SK-N-SH (cell line): ENCODE data around the gene KRT14. TPM values are rescaled to one million over a fixed set of nuclear protein-coding genes. Genes with fewer than 3 reads are reported as not detected.
"Not testable (repeated sequence)": the region's sequence is repeated elsewhere in the genome, so short reads cannot be mapped to it uniquely, and the experiment has no call there.

ENCODE experiments used
- CTCF ChIA-PET: fragments of 300-600, 350-600 bp; formaldehyde crosslinking; extraction: SDS; loops from one replicate; lab custom pipeline; 2021; lab: Yijun Ruan, JAX
- POLR2A ChIA-PET: fragments of 350-600 bp; sonication (Branson Sonifier 250); formaldehyde crosslinking; extraction: SDS; loops from one replicate; lab custom pipeline; 2020; ENCODE audit warnings: antibody characterized with exemption, inconsistent platforms; lab: Yijun Ruan, JAX
- DNase-seq: peaks from one replicate; pipeline ENCODE4 v3.0.0; 2012
- H2AFZ ChIP-seq: fragments of 200-600 bp; sonication (generic); 2 replicates; pipeline ENCODE4 v1.8.1; 2016; ENCODE audit warnings: antibody characterized with exemption, mild to moderate bottlenecking, low read depth
- H3F3A ChIP-seq: fragments of 200-600 bp; sonication (generic); replicated peaks from 2 replicates; pipeline ENCODE3; 2016; ENCODE audit warnings: antibody characterized with exemption, mild to moderate bottlenecking; ENCODE audit not compliant: insufficient read depth
- H3K27ac ChIP-seq, 2 experiments: fragments of 200-500 bp in 1 of 2; fragments of 200-600 bp in 1 of 2; sonication (Bioruptor generic) in 1 of 2; sonication (generic), shearing (Covaris generic) in 1 of 2; 2 replicates each; pipeline versions ENCODE4 v1.5.1 to v1.6.1; 2014 to 2016; ENCODE audit warnings: low read depth in 2 of 2, inconsistent platforms in 1 of 2, low read length in 1 of 2, mild to moderate bottlenecking in 1 of 2, mixed read lengths in 1 of 2
- H3K27me3 ChIP-seq: fragments of 200-600 bp; sonication (generic), shearing (Covaris generic); 2 replicates; pipeline ENCODE4 v1.6.1; 2016; ENCODE audit warnings: mixed run types; ENCODE audit not compliant: insufficient read depth
- H3K36me3 ChIP-seq, 2 experiments: fragments of 200-500 bp in 1 of 2; fragments of 200-600 bp in 1 of 2; sonication (Bioruptor generic) in 1 of 2; sonication (generic) in 1 of 2; replicated peaks in 1 of 2; 2 replicates each; pipeline versions ENCODE3 to v1.5.1; 2014 to 2016; ENCODE audit warnings: low read length in 1 of 2, mild to moderate bottlenecking in 1 of 2; ENCODE audit not compliant: insufficient read depth in 2 of 2, control insufficient read depth in 1 of 2
- H3K4me1 ChIP-seq, 2 experiments: fragments of 200-500 bp in 1 of 2; fragments of 200-600 bp in 1 of 2; sonication (Bioruptor generic) in 1 of 2; sonication (generic), shearing (Covaris generic) in 1 of 2; 2 replicates each; pipeline versions ENCODE4 v1.5.1 to v1.6.1; 2014 to 2016; ENCODE audit warnings: low read depth in 1 of 2, low read length in 1 of 2, mixed run types in 1 of 2; ENCODE audit not compliant: insufficient read depth in 2 of 2, control insufficient read depth in 1 of 2
- H3K4me2 ChIP-seq: fragments of 200-600 bp; sonication (generic), shearing (Covaris generic); 2 replicates; pipeline ENCODE4 v1.6.1; 2017; ENCODE audit warnings: mixed run types
- H3K4me3 ChIP-seq, 2 experiments: fragments of 200-500 bp in 1 of 2; fragments of 200-600 bp in 1 of 2; sonication (Bioruptor generic) in 1 of 2; sonication (generic), shearing (Covaris generic) in 1 of 2; 2 replicates each; pipeline versions ENCODE4 v1.5.1 to v1.8.1; 2014 to 2016; ENCODE audit warnings: low read depth in 2 of 2, inconsistent platforms in 1 of 2, low read length in 1 of 2, mild to moderate bottlenecking in 1 of 2, mixed read lengths in 1 of 2, moderate library complexity in 1 of 2
- H3K79me2 ChIP-seq: fragments of 200-600 bp; sonication (generic); 2 replicates; pipeline ENCODE4 v1.8.1; 2017; ENCODE audit warnings: mild to moderate bottlenecking; ENCODE audit not compliant: insufficient read depth
- H3K9ac ChIP-seq: fragments of 200-600 bp; sonication (generic); 2 replicates; pipeline ENCODE4 v1.6.1; 2017; ENCODE audit warnings: mixed run types
- H3K9me2 ChIP-seq: fragments of 200-600 bp; sonication (generic); 2 replicates; pipeline ENCODE4 v1.6.1; 2017; ENCODE audit warnings: mixed run types
- H3K9me3 ChIP-seq: fragments of 200-600 bp; sonication (generic); 2 replicates; pipeline ENCODE4 v1.6.1; 2017; ENCODE audit warnings: mixed run types, mild to moderate bottlenecking, moderate library complexity
- H4K20me1 ChIP-seq: fragments of 200-600 bp; sonication (generic); 2 replicates; pipeline ENCODE4 v1.6.1; 2017; ENCODE audit warnings: mild to moderate bottlenecking, mixed run types; ENCODE audit not compliant: insufficient read depth
- WGBS: methylation state at CpG from one replicate; pipeline ENCODE4 v1.1.6; 2017; ENCODE audit warnings: low lambda C conversion rate; 5-methylcytosine and 5-hydroxymethylcytosine counted together
- polyA plus RNA-seq, 3 experiments: library from polyadenylated mRNA; depleted of rRNA; stranded (reverse); fragments of >200 nt; gene quantifications; 2 replicates each; pipeline ENCODE4 v1.2.3, GENCODE V29; 2012
- TF ChIP-seq, protein P1 (sequence below): IDR thresholded peaks from 2 replicates; pipeline ENCODE4 v1.4.0; 2012; ENCODE audit warnings: low read depth, borderline replicate concordance

Gene KRT14
- polyA plus RNA-seq, 1 of the 3 experiments (the other 2 are of a cell fraction) = not detected

DNA sequence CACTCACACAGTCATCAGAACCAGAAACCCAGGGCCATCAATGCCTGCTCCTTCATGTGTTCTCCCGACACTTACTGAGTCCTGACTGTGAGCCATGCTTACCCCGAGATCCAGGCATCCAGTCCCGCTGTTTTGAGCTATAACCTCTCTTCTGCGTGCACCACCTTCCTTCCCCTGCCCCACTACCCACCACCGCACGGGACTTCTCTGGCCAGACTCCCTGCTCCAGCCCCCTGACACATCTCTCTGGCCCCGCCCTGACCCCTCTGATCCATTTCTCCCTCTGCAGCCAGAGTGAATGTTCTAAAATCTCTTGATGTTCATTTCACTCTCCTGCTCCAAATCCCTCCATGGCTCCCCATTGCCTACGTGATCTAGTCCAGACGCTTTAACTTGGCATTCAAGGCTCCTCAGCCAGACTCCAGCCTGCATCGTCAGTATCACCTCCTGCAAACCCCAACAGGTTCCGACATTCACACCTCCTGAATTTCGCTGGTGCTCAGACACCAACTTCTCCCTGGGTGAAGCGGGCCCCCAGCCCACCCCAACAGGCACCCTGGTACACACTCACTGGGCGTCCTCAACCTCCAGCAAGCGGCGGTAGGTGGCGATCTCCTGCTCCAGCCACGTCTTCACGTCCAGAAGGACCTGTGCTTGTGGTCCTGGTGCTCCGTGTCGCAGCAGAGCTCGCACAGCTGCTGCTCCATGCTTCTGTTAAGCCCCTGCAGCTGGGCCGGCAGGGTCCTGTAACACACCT, 40.8 kb upstream of the KRT14 start:
- Histone ChIP-seq H3F3A (no peaks in the 10 kb centered on the region), H3K27me3 (no peaks in the 10 kb centered on the region), H3K79me2 (no peaks in the 10 kb centered on the region), H3K4me2 (no peak overlapping the region), H3K4me3 (no peak overlapping the region), H3K9me3 (no peaks in the 10 kb centered on the region), H4K20me1 (no peaks in the 10 kb centered on the region), H3K9me2 (no peaks in the 10 kb centered on the region), H3K27ac (no peak overlapping the region), H3K4me1 (peaks cover 0 to 5% of the 10 kb centered on the region in 2 experiments; a peak in 1 of 4 replicates), H3K9ac (no peak overlapping the region), H3K36me3 (no peaks in the 10 kb centered on the region), H2AFZ (no peak overlapping the region)
- no peak for DNase-seq
- CTCF ChIA-PET = interaction anchor here (2.4 kb wide), 1 partner anchor 21 kb away, joined by 12 read pairs; no protein-coding TSS in a partner anchor
- POLR2A ChIA-PET = no interaction called here
- TF ChIP-seq, protein P1, sequence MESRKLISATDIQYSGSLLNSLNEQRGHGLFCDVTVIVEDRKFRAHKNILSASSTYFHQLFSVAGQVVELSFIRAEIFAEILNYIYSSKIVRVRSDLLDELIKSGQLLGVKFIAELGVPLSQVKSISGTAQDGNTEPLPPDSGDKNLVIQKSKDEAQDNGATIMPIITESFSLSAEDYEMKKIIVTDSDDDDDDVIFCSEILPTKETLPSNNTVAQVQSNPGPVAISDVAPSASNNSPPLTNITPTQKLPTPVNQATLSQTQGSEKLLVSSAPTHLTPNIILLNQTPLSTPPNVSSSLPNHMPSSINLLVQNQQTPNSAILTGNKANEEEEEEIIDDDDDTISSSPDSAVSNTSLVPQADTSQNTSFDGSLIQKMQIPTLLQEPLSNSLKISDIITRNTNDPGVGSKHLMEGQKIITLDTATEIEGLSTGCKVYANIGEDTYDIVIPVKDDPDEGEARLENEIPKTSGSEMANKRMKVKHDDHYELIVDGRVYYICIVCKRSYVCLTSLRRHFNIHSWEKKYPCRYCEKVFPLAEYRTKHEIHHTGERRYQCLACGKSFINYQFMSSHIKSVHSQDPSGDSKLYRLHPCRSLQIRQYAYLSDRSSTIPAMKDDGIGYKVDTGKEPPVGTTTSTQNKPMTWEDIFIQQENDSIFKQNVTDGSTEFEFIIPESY = no peak
- WGBS = 59% methylated on average over 20 of the region's 23 CpGs

DNA sequence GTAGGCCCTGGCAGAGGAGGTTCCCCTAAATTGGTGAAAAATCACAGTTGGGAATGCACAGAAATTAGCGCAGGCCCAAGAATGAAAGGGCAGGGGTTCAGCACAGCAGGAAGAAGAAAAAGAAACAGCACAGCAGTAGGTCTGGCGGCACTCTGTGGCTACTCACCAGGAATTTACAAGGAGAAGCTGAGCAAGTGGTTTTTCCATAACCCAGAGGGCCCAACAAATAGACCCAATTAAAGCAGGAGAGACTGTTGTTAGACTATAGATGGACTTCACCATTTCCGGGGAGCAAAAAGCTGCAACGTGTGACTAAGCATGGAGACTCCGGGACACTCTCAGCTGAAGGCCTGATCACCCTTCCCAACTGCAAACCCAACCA, 40.2 kb upstream of the KRT14 start:
- H2AFZ ChIP-seq, H3F3A ChIP-seq, H3K27ac ChIP-seq, H3K9me3 ChIP-seq, DNase-seq, H3K36me3 ChIP-seq, H3K9me2 ChIP-seq, H3K27me3 ChIP-seq, H3K9ac ChIP-seq, POLR2A ChIA-PET, H4K20me1 ChIP-seq, H3K4me1 ChIP-seq, H3K4me3 ChIP-seq, H3K4me2 ChIP-seq, H3K79me2 ChIP-seq: not testable (repeated sequence)
- 91% methylated on average over 2 of the region's 5 CpGs for WGBS
- CTCF ChIA-PET = interaction anchor here (1.0 to 2.4 kb wide), 2 partner anchors 8 to 21 kb away, joined by 3 to 12 read pairs; no protein-coding TSS in a partner anchor

DNA sequence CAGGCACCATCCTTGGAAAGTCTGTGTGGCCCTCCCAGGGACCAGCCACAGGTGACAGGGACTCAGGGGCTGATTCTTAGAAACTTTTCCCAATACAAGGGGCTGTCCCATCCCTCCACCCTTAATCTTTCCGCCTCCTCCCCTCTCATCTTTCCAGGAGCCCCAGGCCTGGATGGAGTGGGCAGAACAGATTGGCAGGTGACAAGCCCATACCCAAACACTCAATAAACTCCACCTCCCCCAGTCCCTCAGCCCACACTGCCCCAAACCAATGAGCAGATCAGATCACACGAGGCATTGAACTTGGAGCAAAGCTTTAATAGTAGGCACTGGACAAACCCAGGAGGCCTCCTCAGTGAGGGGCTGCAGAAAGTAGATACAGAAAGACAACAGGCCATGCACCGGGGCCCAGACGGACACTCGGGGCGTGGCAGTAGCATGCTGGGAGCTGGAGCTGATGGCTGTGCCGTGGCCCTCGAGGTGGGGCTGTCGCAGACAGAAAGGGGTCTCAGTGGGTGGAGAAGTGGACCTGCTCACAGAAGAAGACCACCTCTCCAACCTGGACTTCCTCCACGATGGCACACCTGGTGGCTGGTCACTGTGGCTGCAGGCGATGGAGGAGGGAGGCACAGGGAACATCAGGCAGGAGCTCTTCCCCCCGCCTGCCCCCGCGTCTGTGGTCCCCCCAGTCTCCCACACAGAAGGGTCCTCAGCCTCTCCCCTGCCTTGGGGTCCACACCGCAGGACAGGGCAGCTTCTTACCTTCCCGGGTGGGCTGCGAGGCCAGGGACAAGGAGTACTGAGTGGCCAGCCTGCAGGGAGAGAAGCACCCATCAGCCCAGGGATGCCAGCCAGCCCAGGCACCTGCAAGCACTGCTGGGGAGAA, 39.6 kb upstream of the KRT14 start:
- H3K79me2 ChIP-seq, H3K9ac ChIP-seq, DNase-seq, H3F3A ChIP-seq, H2AFZ ChIP-seq, POLR2A ChIA-PET, H3K9me3 ChIP-seq, H3K4me3 ChIP-seq, H4K20me1 ChIP-seq, H3K36me3 ChIP-seq, H3K27ac ChIP-seq, H3K4me1 ChIP-seq, H3K4me2 ChIP-seq, H3K27me3 ChIP-seq, H3K9me2 ChIP-seq: not testable (repeated sequence)
- WGBS = 69% methylated on average over 12 of the region's 17 CpGs
- CTCF ChIA-PET = interaction anchor here (1.0 to 2.4 kb wide), 2 partner anchors 8 to 22 kb away, joined by 3 to 12 read pairs; no protein-coding TSS in a partner anchor
